ENCODE data around the gene HSPG2.

HSPG2 gene

DNA sequence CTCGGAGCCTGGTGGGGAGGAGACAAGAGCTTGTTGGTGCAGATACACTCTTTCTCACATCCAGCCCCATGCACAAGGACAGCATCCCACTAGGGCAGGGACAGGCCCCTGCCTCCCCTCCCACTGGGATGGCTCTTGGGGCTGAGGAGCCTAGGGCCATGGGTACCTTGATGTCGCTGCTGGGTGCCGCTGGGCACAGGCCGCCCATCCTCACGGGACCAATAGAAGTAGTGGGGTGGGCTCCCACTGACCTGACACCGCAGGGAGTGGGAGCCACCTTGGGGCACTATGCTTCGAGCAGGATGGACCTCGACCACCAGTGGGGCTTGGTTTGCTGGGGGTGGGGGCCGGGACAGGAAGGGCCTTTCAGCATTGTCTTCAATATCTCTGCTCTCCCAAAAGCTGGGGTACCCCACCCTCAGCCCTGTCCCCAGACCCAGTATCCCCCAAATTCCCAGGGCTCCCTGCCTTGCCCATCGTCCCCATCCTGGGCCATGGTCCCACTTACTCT lies 77.4 kb downstream of the HSPG2 start:
- DNase-seq, result no peak

GRCh38 chr1:21857840-21858670 lies 79.1 kb downstream of the HSPG2 start:
- DNase-seq, result no peak

GRCh38 chr1:21857142-21857839 lies 79.8 kb downstream of the HSPG2 start:
- DNase-seq, result no peak

- no peak for DNase-seq
Observed at GRCh38 chr1:21855257-21856096, 81.6 kb downstream of the HSPG2 start.

GRCh38 chr1:21854751-21855131 lies 82.4 kb downstream of the HSPG2 start:
- no peak for DNase-seq

GRCh38 chr1:21854090-21854750 lies 82.9 kb downstream of the HSPG2 start:
- no peak for DNase-seq

DNA sequence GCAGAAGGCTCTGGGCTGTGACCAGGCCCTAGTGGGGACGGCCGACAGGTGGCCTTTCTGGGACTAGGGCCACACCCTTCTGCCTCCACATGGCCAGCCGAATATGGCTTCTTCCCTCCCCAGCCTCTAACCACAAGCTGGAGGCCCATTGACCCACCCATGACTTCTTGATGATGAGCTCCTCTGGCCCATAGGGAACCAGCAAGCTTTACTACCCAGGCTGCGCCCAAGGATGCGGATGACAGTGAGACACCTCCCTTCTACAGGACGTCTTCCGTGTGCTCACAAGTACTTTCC lies 84.0 kb downstream of the HSPG2 start:
- DNase-seq, result no peak

DNA sequence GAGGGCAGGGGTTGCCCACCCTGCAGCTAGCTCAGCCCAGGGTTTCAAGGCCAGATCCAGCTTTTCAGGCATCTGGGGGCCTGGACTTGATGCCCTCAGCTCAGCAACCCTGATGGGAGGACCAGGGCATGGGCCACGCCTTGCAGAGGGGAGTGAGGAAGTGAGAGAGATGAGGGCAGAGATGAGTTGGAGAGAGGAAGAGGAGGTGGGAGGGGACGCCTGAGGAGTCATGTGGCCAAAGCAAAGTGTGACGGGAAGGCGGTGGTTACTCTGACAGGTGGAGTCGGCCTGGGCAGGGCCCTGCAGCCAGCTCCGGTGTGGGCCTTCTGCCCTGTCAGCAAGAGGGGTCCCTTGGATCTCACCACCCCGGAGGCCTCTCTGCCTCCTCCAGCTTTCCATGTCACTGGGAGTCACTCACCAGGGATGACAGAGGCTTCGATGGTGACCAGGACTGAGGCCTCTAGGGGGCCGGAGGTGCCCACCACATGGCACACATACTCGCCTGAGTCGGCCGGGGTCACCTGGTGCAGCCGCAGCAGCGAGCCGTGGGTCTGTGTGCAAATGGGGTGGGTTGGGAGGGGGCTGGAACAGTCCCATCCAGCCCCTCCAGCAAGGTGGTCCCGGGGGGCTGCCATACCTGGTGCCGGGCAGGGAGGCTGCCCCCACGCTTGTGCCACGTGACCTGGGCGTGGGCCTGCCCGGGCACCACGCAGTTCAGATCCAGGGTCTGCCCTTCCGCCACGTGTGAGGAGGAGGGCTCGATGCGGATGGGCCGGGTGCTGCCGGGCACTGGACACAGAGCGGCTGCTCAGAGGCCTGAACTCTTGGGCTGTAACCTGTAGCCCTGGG lies 84.6 kb downstream of the HSPG2 start:
- no peak for DNase-seq

DNA sequence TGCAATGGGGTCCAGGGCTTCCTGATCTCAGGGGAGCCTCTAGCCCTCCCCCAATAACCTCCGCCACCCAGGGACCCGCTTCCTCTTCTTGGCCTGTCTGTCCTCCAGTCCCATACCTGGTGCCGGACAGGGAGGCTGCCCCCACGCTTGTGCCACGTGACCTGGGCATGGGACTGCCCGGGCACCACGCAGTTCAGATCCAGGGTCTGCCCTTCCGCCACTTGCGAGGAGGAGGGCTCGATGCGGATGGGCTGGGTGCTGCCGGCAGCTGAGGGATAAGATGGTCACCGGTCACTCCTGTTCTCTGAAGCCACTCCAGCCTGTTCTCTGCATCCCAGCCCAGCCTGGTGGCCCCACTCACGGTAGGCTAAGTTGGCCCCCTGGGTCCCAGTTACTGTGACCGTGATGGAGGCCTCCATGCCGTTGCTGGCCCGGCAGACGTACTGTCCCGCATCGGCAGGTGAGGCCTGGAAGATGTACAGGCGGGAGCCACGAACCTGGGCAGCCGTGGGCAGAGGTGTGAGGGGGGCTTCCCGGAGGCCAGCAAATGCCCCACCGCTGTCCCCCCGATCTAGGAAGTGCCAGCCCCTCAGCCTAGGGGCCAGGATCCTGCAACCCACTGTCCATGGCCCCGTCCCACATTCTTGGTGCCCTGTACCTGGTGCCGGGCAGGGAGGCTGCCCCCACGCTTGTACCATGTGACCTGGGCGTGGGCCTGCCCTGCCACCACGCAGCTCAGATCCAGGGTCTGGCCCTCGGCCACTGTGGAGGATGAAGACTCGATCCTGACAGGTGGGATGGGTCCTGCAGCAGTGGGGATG lies 85.5 kb downstream of the HSPG2 start:
- DNase-seq, result no peak

DNA sequence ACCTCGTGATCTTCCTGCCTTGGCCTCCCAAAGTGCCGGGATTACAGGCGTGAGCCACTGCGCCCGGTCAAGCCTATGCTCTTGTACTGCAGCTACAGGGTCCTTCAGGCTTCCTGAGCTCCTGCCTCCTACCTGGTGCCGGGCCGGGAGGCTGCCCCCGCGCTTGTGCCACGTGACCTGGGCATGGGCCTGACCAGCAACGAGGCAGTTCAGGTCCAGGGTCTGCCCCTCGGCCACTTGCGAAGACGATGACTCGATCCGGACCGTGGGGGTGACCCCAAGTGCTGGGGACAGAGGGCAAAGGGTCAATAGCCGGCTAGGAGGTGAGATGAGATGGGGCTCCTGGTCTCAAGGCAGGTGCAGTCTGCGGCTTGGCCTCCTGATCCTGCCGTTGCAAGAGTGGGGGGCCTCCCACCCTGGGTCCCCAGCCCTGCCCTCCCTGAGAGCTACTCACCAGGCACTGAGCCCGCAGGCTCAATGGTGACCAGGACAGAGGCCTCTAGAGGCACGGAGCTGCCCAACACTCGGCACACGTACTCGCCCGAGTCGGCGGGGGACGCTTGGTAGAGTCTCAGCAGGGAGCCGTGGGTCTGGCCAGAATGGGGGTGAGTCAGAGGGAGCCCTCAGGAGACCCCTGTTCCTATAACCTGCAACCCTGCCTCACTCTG lies 87.1 kb downstream of the HSPG2 start:
- DNase-seq, result no peak

DNA sequence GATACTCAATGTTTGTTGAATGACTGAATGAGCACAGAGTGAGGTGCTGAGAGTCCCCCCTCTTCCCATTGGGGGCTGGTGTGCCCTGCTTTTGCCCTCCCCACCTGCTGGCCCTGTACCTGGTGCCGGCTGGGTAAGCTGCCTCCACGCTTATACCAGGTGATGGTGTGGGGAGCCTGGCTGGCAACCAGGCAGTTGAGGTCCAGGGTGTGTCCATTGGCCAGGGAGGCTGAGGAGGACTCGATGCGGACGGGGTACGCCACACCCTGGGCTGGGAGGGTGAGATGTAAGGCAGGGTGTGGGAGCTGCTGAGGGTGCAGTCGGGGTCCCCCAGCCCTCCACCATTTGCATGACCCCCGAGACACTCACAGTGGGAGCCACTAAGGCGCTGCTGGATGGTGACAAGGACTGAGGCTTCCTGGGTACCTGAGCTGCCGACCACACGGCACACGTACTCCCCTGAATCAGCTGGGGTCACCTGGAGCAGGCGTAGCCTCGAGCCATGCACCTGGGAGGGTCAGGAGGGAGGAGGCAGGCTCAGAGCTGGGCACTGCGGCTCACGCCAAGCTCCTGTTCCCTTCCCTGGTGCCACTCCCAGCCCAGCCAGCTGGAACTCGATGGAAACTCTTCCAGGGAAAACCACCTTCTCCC lies 88.5 kb downstream of the HSPG2 start:
- DNase-seq, result no peak

DNA sequence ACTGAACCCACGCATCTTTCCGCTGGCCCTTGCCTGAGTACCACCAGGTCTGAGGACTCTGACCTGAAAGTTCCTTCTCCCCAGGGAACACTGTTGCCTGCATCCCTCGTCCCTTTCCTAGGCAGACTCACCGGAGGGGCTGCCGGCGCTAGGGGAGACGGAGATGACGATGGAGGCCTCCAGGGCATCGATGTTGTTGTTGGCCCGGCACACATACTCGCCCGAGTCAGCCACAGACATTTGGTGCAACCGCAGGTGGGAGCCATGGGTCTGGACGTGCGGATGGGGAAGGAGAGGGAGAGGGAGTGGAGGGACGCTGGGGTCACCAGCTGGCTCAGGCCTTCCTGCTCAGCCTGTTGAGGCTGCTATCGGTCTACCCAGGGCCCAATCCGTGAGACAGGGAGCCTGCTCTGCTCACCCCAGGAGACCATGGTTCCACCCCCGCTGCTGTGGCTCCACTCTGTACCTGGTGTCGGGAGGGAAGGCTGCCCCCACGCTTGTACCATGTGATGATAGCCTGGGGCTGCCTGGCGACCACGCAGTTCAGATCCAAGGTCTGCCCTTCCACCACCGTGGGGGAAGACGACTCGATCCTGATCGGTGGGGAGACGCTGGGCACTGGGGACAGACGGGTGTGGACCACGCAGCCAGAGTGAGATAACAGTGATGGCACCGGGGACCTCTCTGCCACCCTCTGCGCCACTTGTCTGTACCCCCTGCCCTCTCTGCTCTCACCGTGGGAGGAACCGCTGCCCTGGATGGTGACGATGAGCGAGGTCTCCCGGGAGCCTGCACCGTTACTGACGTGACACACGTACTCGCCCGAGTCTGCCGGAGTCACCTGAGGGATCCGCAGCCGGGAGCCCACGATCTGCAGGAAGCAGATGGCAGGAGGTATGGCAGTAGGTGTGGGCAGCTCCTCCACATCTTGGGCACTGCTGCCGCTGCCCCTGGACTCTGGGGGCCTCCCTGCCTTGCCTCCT lies 89.6 kb downstream of the HSPG2 start:
- DNase-seq, result no peak

DNA sequence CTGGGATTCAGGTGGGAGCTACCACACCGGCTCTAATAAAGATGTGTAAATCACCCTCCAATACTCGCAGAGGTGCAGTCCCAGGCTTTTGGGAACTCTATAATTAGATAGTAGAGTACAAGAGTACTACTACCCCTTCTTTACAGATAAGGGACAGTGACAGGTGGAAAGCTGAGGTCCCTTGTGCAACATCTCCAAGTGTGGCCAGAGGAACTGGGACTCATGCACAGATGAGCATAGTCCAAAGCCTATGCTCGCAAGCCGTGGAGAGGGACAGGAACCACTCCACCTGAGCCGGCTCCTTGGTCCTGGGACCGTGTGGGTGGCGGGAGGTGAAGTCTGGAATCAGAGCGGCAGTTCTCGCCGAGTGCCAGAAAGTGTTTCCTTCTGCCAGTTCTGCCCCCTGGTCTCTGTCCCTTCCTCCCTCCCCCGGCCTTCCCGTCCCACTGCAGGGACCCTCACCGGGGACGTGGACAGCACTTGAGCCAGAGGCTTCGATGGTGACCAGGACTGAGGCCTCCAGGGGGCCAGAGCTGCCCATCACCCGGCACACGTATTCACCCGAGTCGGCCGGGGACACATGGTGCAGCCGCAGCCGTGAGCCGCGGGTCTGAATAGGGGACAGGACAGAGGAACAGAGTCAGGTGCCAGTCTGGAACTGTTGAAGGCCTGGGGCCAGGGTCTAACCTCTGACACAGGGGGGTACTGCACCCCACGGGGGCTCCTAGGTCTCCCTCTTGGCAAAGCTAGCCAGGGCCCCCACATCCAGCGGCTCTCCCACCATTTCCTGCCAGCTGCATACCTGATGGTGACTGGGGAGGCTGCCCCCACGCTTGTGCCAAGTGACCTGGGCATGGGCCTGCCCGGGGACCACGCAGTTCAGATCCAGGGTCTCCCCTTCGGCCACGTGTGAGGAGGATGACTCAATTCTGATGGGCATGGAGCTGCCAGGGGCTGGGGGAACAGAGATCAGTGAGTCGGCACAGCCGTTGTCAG lies 91.2 kb downstream of the HSPG2 start:
- DNase-seq, result no peak

DNA sequence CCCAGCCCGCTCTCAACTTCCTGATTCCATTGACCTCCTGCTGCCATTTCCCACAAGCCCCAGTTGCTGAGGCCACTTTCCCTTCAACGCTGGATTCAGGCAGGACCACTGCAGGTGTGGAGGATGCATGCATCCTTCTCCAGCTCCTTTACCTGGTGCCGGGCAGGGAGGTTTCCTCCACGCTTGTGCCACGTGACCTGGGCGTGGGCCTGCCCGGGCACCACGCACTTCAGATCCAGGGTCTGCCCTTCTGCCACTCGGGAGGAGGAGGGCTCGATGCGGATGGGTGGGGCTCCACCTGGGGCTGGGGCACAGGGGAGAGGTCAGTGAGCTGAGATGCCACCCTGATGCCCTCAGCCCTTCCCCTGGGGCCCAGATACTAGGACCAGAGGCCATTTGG lies 93.1 kb downstream of the HSPG2 start:
- no peak for DNase-seq

- no peak for DNase-seq
Observed at GRCh38 chr1:21843208-21843607, 93.9 kb downstream of the HSPG2 start.

DNA sequence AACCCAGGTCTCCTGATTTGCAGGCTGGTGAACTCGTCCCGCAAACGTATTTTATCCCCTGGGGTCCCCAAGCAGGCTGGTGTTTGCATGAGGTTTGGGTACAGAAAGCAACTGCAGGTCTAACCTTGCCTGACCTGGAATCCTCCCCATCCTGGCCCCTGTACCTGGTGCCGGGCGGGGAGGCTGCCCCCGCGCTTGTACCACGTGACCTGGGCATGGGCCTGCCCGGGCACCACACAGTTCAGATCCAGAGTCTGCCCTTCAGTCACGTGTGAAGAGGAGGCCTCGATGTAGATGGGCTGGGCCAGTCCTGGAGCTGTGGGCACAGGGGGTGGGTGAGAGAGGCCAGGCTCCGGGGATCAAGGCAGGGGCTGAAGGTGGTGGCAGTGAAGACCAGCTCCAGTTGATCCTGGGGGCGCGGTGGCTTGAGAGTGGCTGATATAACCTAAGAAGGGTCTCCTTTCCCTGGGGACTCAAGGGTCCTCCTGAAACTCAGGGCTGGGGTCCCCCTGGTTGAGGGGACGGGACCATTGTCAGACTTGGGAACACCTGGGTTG lies 94.4 kb downstream of the HSPG2 start:
- DNase-seq, result no peak

- DNase-seq, result no peak
Observed at GRCh38 chr1:21841852-21842466, 95.2 kb downstream of the HSPG2 start.

All from activated naive CD4-positive, alpha-beta T cell (primary cell).